Osteocyte (in vitro differentiated cells): ENCODE data around the gene CACNA1H. TPM values are rescaled to one million over a fixed set of nuclear protein-coding genes. Genes with fewer than 3 reads are reported as not detected.

Source experiments
- DNase-seq: peaks from one replicate; pipeline ENCODE4 v3.0.0; 2021; ENCODE audit warnings: mixed read lengths; ENCODE audit not compliant: unreplicated experiment; ENCODE audit errors: extremely low spot score
- H3K27ac Mint-ChIP-seq: one replicate; pipeline ENCODE4 v1.8.0; 2021; ENCODE audit warnings: mild to moderate bottlenecking, mixed read lengths; ENCODE audit not compliant: unreplicated experiment
- H3K27me3 Mint-ChIP-seq: one replicate; pipeline ENCODE4 v1.8.0; 2021; ENCODE audit warnings: mixed read lengths; ENCODE audit not compliant: unreplicated experiment
- H3K36me3 Mint-ChIP-seq: one replicate; pipeline ENCODE4 v1.8.0; 2021; ENCODE audit warnings: mixed read lengths; ENCODE audit not compliant: unreplicated experiment
- H3K4me1 Mint-ChIP-seq: one replicate; pipeline ENCODE4 v1.8.0; 2021; ENCODE audit warnings: mixed read lengths; ENCODE audit not compliant: unreplicated experiment
- H3K4me3 Mint-ChIP-seq: one replicate; pipeline ENCODE4 v1.8.0; 2021; ENCODE audit warnings: mild to moderate bottlenecking, moderate library complexity, mixed read lengths; ENCODE audit not compliant: unreplicated experiment
- H3K9me3 Mint-ChIP-seq: one replicate; pipeline ENCODE4 v1.8.0; 2021; ENCODE audit warnings: mixed read lengths; ENCODE audit not compliant: unreplicated experiment
- total RNA-seq: library from RNA; stranded (reverse); gene quantifications from 2 replicates; pipeline ENCODE4 v1.2.1, GENCODE V29; 2021
- TF ChIP-seq, protein P1 (sequence below): fragments of 200-600 bp; sonication (generic); IDR thresholded peaks from 2 replicates; pipeline ENCODE4 v1.5.0; 2021; ENCODE audit warnings: antibody characterized with exemption, mild to moderate bottlenecking, moderate library complexity

Gene CACNA1H
- total RNA-seq, 1 donor from 2014 or later = 21.2 TPM

DNA sequence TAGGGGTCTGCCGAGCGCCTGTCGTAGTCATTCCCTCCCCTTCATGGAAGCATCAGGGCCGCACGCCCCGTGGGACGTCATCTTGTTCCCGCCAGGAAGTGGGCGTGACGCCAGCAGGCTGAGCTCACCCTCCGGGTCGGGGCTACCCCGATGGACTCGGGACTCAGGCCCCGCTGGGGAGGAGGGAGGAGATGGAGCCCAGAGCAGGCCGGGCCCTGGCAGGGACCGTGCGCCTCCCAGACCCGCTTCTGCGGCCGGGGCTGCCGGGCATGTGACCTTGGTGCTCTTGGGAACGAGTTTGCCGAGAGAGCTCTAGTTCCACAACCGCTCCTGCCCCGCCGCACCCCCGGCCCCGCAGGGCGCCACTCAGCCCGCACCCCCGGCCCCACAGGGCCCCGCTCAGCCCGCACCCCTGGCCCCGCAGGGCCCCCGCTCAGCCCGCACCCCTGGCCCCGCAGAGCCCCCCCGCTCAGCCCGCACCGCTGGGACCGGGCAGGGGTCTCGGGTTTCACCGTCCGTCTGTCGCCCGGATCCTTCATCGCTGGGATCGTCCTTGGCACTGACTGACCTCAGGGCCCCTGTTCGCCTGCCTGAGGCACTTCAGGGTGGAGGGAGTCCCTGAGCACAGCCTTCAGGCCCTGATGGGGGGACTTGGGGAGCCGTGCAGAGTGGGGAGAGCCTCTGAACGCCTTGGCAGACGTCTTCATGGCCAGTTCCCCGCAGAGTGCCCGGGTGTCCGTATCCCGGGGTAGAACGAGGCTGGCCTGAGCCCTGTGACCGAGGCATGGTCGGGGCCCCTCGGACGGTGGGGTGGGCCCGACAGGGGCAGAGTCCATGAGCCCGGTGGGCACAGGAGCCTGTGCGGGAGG lies 5.8 kb downstream of the CACNA1H start:
- Mint-ChIP-seq H3K27me3 (no peaks in the 10 kb centered on the region), H3K36me3 (no peaks in the 10 kb centered on the region), H3K9me3 (no peaks in the 10 kb centered on the region), H3K4me3 (no peak overlapping the region), H3K27ac (no peak overlapping the region), H3K4me1 (peaks cover 17% of the 10 kb centered on the region)
- TF ChIP-seq, protein P1, sequence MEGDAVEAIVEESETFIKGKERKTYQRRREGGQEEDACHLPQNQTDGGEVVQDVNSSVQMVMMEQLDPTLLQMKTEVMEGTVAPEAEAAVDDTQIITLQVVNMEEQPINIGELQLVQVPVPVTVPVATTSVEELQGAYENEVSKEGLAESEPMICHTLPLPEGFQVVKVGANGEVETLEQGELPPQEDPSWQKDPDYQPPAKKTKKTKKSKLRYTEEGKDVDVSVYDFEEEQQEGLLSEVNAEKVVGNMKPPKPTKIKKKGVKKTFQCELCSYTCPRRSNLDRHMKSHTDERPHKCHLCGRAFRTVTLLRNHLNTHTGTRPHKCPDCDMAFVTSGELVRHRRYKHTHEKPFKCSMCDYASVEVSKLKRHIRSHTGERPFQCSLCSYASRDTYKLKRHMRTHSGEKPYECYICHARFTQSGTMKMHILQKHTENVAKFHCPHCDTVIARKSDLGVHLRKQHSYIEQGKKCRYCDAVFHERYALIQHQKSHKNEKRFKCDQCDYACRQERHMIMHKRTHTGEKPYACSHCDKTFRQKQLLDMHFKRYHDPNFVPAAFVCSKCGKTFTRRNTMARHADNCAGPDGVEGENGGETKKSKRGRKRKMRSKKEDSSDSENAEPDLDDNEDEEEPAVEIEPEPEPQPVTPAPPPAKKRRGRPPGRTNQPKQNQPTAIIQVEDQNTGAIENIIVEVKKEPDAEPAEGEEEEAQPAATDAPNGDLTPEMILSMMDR = no peak
- DNase-seq = no peak

DNA sequence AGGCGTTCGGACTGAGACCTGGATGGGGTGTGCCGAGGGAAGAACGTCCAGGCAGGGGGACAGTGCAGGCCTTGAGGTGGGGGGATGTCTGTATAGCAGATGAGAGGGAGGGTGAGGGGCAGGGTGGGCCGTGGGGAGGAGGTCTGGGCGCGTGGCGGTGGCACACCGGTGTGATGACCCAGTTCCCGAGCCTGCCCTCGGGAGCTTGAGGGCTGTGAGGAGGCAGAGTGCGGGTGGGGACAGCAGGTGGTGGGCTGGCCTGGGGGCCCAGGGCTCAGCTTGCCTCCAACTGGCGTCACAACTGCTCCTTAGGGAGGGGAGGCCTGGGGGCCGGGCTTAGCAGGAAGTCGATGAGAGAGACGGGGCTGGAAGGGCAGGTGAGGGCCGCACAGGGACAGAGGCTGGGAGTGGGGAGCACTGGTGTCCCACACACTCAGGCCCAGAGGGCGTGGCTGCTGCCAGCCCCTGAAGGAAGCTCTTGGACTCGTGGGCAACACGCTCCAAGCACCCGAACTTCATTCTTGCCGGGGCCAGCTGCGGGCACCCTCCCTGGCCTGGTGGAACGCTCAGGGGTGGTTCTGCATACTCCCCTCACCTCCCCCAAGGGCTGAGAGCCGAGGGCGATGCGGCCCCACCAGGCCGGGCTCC lies 6.5 kb downstream of the CACNA1H start:
- H3K27me3 Mint-ChIP-seq = no peaks in the 10 kb centered on the region
- no peak for DNase-seq
- H3K4me3 Mint-ChIP-seq = no peak overlapping the region
- no peaks in the 10 kb centered on the region for H3K9me3 Mint-ChIP-seq
- no peak overlapping the region for H3K27ac Mint-ChIP-seq
- TF ChIP-seq, protein P1 = no peak
- H3K36me3 Mint-ChIP-seq = no peaks in the 10 kb centered on the region
- H3K4me1 Mint-ChIP-seq = peaks cover 14% of the 10 kb centered on the region

DNA sequence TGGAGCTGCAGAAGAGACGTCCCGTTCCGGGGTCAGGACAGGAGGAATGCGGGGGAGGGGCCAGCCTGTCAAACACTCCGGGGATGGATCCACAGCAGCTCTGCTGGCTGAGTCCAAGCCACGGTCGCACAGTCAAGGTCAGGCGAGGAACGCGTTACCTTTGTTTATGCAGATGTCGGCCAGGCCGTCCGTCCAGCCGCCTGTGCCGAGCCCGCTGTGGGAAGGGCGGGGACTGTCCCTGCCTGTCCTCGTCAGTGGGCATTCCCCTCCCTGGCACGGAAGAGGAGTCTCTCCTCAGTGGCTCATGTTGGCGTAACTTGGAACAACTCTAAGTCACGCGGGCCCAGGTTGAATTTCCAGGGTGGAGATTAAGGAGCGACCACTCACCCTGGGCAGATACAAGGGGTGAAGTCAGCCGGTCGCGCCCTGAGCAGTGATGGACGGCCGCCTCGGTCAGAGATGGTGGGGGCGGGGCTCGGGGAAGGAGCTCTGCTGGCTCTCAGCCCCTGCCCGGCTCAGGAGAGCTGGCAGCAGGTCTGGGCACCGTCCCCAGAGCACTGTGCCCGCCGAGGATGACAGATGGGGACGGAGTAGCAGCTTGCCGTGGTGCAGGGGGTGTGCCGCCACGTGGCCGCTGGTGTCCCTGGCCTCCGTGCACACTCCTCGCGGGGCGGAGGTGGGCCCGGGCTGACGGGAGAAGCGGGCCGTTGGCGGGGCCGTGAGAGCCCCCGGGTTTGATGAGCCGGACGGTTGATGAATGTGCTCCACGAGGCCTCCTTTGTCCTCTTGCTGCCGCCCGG lies 7.3 kb downstream of the CACNA1H start:
- TF ChIP-seq, protein P1 = no peak
- Mint-ChIP-seq H3K4me1 (peaks cover 12% of the 10 kb centered on the region), H3K4me3 (no peak overlapping the region), H3K27ac (no peak overlapping the region), H3K27me3 (no peaks in the 10 kb centered on the region), H3K36me3 (no peaks in the 10 kb centered on the region), H3K9me3 (no peaks in the 10 kb centered on the region)
- DNase-seq = no peak

- DNase-seq = no peak
- no peak overlapping the region for H3K27ac Mint-ChIP-seq
- TF ChIP-seq, protein P1 = no peak
- no peaks in the 10 kb centered on the region for H3K27me3 Mint-ChIP-seq
- no peaks in the 10 kb centered on the region for H3K36me3 Mint-ChIP-seq
- no peak overlapping the region for H3K4me3 Mint-ChIP-seq
- no peaks in the 10 kb centered on the region for H3K9me3 Mint-ChIP-seq
- H3K4me1 Mint-ChIP-seq = peaks cover 7% of the 10 kb centered on the region
Measured at GRCh38 chr16:1160773-1161348, 8.0 kb downstream of the CACNA1H start.
